GM12865 (cell line): Measurements from ENCODE around the gene SPEM2.
A peak's percentile ranks its signal among the peaks of the same experiment; 100 is the strongest.

Experiments
- DNase-seq: peaks from one replicate; pipeline ENCODE4 v3.0.0; 2010; ENCODE audit warnings: low read depth
- H3K4me3 ChIP-seq: 2 replicates; pipeline ENCODE4 v1.5.1; 2011; ENCODE audit warnings: mild to moderate bottlenecking, low read depth, low read length, control low read depth
- CTCF ChIP-seq: IDR thresholded peaks from 2 replicates; pipeline ENCODE4 v1.5.1; 2011; ENCODE audit warnings: low read length, control low read depth, low read depth, inconsistent platforms; ENCODE audit not compliant: insufficient read depth; ENCODE audit errors: missing control alignments

Gene SPEM2

DNA sequence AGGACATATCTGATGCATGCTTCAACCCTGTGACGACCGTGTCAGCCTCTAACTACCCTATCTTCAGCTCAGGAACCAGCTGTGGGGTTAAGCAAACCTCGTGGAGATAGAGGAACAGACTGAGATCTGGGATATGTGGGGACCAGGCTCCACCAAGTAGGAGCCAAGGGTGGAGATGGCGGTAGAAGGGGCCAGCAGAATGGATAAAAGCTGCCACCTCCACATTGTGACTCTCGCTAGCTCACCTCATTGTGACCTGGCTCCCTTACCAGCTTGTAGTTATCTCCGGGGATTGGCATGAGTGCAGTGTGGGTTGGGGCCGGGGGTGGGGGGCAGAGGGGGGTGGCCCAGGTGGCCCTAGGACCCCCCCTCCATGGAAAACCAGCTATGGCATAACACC lies at the start of gene SPEM2:
Gene SPEM2, plus strand, starts transcription at position 301 of the 400 bp plus-strand sequence. Its CDS starts 73 bp downstream, at position 374.
- no peak within 1 kb of the TSS for H3K4me3 ChIP-seq
- TF ChIP-seq CTCF = no peak
- DNase-seq = no peak

GRCh38 chr17:7379134-7379533 lies 46.3 kb upstream of the SPEM2 start:
- no peak overlapping the region for H3K4me3 ChIP-seq
- DNase-seq = no peak
- TF ChIP-seq CTCF = no peak

DNA sequence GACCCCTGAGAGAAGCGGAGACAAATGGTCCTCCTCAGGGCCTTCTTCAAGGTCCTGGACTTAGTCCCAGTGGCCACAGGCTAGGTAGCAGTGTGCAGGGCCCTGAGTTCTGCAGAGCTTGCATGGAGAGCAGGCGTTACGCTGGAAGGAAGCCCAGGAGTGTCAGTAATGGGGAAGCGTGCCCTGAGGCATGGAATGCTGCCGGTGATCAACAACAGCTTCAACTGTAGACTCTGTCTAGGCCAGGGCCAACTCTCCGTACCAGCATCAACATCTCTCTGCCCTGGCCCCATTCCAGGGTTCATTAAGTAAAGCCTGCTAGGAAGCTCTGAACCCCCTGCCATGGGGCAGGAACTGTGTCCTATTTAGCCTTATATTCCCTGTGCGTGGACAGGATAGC lies 45.1 kb upstream of the SPEM2 start:
- DNase-seq = no peak
- H3K4me3 ChIP-seq = no peak overlapping the region
- TF ChIP-seq CTCF = no peak

GRCh38 chr17:7380855-7381683 lies 44.3 kb upstream of the SPEM2 start, which contains the start of gene TNK1:
Gene TNK1, plus strand, starts transcription at chr17:7381089. Its CDS starts 1,838 bp downstream, at chr17:7382927.
- no peak for TF ChIP-seq CTCF
- DNase-seq = no peak
- no peak within 1 kb of the TSS for H3K4me3 ChIP-seq

DNA sequence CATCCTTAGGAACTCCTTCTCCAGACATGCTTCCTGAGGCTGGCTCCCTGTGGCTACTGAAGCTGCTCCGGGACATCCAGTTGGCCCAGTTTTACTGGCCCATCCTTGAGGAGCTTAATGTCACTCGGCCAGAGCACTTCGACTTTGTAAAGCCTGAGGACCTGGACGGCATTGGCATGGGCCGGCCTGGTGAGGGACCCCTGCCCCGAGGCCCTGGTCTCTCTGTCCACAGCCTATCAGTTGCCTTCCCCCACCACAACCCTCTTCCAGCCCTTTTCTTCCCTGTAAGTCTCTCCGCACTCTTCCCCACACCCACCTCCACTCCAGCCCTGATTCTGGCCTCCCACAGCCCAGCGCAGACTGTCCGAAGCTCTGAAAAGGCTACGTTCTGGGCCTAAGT lies 42.5 kb upstream of the SPEM2 start:
- H3K4me3 ChIP-seq = no peak overlapping the region
- no peak for DNase-seq
- no peak for TF ChIP-seq CTCF

DNA sequence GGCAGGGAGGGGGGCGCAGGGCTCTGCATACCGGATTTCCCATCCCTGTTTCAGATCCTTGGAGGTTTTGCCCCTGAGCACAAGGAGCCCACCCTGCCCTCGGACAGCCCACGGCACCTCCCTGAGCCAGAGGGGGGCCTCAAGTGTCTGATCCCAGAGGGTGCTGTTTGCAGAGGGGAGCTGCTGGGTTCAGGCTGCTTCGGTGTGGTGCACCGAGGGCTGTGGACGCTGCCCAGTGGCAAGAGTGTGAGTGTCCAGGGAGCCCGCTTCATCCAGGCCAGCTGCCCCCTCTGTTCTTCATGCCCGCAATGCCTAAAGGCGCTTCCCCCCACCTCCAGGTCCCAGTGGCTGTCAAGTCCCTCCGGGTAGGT lies 42.1 kb upstream of the SPEM2 start:
- peak overlapping the region; percentile 66 for H3K4me3 ChIP-seq
- TF ChIP-seq CTCF = no peak
- DNase-seq = no peak
